GM21786 (cell line): ENCODE measurements around the gene DAPL1.

ENCODE experiments used
- ATAC-seq: cut with Tn5 transposase; IDR thresholded peaks from one replicate; pipeline ENCODE4 v1.9.1; 2021; ENCODE audit not compliant: unreplicated experiment

Gene DAPL1

GRCh38 chr2:158795195-158795924 lies at the start of gene DAPL1:
Gene DAPL1, plus strand, starts transcription at chr2:158795317. Its CDS starts 56 bp downstream, at chr2:158795373.
- ATAC-seq = no peak

GRCh38 chr2:158745866-158746382 lies 49.2 kb upstream of the DAPL1 start:
- no peak for ATAC-seq

- ATAC-seq = no peak
Measured at GRCh38 chr2:158746488-158746887, 48.6 kb upstream of the DAPL1 start.

GRCh38 chr2:158747281-158747680 lies 47.8 kb upstream of the DAPL1 start:
- ATAC-seq = no peak

GRCh38 chr2:158748926-158749590 lies 46.1 kb upstream of the DAPL1 start:
- ATAC-seq = no peak

GRCh38 chr2:158750458-158751125 lies 44.5 kb upstream of the DAPL1 start:
- ATAC-seq = no peak

- peak; percentile 85 for ATAC-seq
Measured at GRCh38 chr2:158753641-158754611, 41.2 kb upstream of the DAPL1 start.

- no peak for ATAC-seq
Measured at GRCh38 chr2:158755310-158756087, 39.6 kb upstream of the DAPL1 start.

GRCh38 chr2:158756331-158756730 lies 38.8 kb upstream of the DAPL1 start:
- no peak for ATAC-seq

- no peak for ATAC-seq
Measured at GRCh38 chr2:158756976-158757375, 38.1 kb upstream of the DAPL1 start.

GRCh38 chr2:158760887-158761286 lies 34.2 kb upstream of the DAPL1 start:
- ATAC-seq = no peak

GRCh38 chr2:158761621-158762020 lies 33.5 kb upstream of the DAPL1 start:
- no peak for ATAC-seq

- ATAC-seq = no peak
Measured at GRCh38 chr2:158762336-158762735, 32.8 kb upstream of the DAPL1 start.

- ATAC-seq = no peak
Measured at GRCh38 chr2:158766524-158766923, 28.6 kb upstream of the DAPL1 start.

- ATAC-seq = no peak
Measured at GRCh38 chr2:158772306-158773078, 22.6 kb upstream of the DAPL1 start.

- no peak for ATAC-seq
Measured at GRCh38 chr2:158773121-158773520, 22.0 kb upstream of the DAPL1 start.

- ATAC-seq = no peak
Measured at GRCh38 chr2:158774681-158775080, 20.4 kb upstream of the DAPL1 start.

GRCh38 chr2:158775273-158776027 lies 19.7 kb upstream of the DAPL1 start:
- ATAC-seq = no peak
